Left lobe of liver (tissue), 2 donors: ENCODE results near the gene CCDC170. TPM values are rescaled to one million over a fixed set of nuclear protein-coding genes. Genes with fewer than 3 reads are reported as not detected.
"Not testable (repeated sequence)": the region's sequence is repeated elsewhere in the genome, so short reads cannot be mapped to it uniquely, and the experiment has no call there.

Experiments used
- ATAC-seq: fragments of 200-7000 bp; cut with Tn5 transposase; one replicate; pipeline ENCODE4 v1.9.1; 2020; ENCODE audit warnings: mild to moderate bottlenecking, moderate library complexity
- DNase-seq: peaks from one replicate; pipeline ENCODE4 v3.0.0-alpha.2; 2020; ENCODE audit warnings: low spot score
- total RNA-seq: library from RNA; stranded (reverse); gene quantifications from one replicate; pipeline ENCODE4 v1.2.1, GENCODE V29; 2021
- donor health status: DM: no; HTN: no; CAD: no; lungs with moderate emphysema.
- donor health status: DM: no; HTN: yes; CAD: no.

CCDC170 gene
- total RNA-seq, 1 donor from 2014 or later = 0.45 TPM

GRCh38 chr6:151494235-151494935 is 568 bp downstream of the CCDC170 start:
- ATAC-seq (peak; percentile 68), DNase-seq (peak; percentile 53)

GRCh38 chr6:151494936-151495320 is 1.1 kb downstream of the CCDC170 start:
- DNase-seq = no peak
- ATAC-seq = no peak

- ATAC-seq (no peak), DNase-seq (no peak)
Observed at GRCh38 chr6:151495380-151495779, 1.6 kb downstream of the CCDC170 start.

GRCh38 chr6:151497905-151498304 is 4.1 kb downstream of the CCDC170 start:
- ATAC-seq (no peak), DNase-seq (no peak)

GRCh38 chr6:151498327-151498726 is 4.5 kb downstream of the CCDC170 start:
- ATAC-seq = peak; percentile 52
- no peak for DNase-seq

GRCh38 chr6:151499551-151499950 is 5.7 kb downstream of the CCDC170 start:
- no peak for DNase-seq

GRCh38 chr6:151501511-151502136 is 7.8 kb downstream of the CCDC170 start:
- ATAC-seq (no peak), DNase-seq (no peak)

More at GRCh38 chr6:151499551-151499950, 5.7 kb downstream of the CCDC170 start:
- ATAC-seq = no peak

GRCh38 chr6:151502499-151502898 is 8.7 kb downstream of the CCDC170 start:
- ATAC-seq (no peak), DNase-seq (no peak)

- ATAC-seq = no peak
Observed at GRCh38 chr6:151506761-151507160, 12.9 kb downstream of the CCDC170 start.

GRCh38 chr6:151509048-151509447 is 15.2 kb downstream of the CCDC170 start:
- no peak for ATAC-seq
- no peak for DNase-seq

More at GRCh38 chr6:151506761-151507160, 12.9 kb downstream of the CCDC170 start:
- DNase-seq = no peak

- DNase-seq (no peak), ATAC-seq (no peak)
Observed at GRCh38 chr6:151512481-151512880, 18.7 kb downstream of the CCDC170 start.

- DNase-seq (no peak), ATAC-seq (no peak)
Observed at GRCh38 chr6:151514000-151514730, 20.3 kb downstream of the CCDC170 start.

- not testable (repeated sequence) for DNase-seq, ATAC-seq
Observed at GRCh38 chr6:151518992-151519391, 25.2 kb downstream of the CCDC170 start.

- DNase-seq = no peak
- ATAC-seq = no peak
Observed at GRCh38 chr6:151523034-151523433, 29.2 kb downstream of the CCDC170 start.

GRCh38 chr6:151524059-151524458 is 30.2 kb downstream of the CCDC170 start:
- no peak for DNase-seq
- no peak for ATAC-seq

- DNase-seq = no peak
- no peak for ATAC-seq
Observed at GRCh38 chr6:151534576-151534975, 40.8 kb downstream of the CCDC170 start.

GRCh38 chr6:151535476-151536187 is 41.8 kb downstream of the CCDC170 start:
- no peak for ATAC-seq

GRCh38 chr6:151536188-151536479 is 42.3 kb downstream of the CCDC170 start:
- no peak for DNase-seq
- ATAC-seq = no peak

More at GRCh38 chr6:151535476-151536187, 41.8 kb downstream of the CCDC170 start:
- no peak for DNase-seq

- ATAC-seq = no peak
- no peak for DNase-seq
Observed at GRCh38 chr6:151537556-151537955, 43.7 kb downstream of the CCDC170 start.

GRCh38 chr6:151539506-151540268 is 45.9 kb downstream of the CCDC170 start:
- no peak for DNase-seq
- no peak for ATAC-seq

GRCh38 chr6:151544453-151544852 is 50.6 kb downstream of the CCDC170 start:
- DNase-seq = no peak
- no peak for ATAC-seq
